ENCODE data around the gene PLAU.

The PLAU gene

DNA sequence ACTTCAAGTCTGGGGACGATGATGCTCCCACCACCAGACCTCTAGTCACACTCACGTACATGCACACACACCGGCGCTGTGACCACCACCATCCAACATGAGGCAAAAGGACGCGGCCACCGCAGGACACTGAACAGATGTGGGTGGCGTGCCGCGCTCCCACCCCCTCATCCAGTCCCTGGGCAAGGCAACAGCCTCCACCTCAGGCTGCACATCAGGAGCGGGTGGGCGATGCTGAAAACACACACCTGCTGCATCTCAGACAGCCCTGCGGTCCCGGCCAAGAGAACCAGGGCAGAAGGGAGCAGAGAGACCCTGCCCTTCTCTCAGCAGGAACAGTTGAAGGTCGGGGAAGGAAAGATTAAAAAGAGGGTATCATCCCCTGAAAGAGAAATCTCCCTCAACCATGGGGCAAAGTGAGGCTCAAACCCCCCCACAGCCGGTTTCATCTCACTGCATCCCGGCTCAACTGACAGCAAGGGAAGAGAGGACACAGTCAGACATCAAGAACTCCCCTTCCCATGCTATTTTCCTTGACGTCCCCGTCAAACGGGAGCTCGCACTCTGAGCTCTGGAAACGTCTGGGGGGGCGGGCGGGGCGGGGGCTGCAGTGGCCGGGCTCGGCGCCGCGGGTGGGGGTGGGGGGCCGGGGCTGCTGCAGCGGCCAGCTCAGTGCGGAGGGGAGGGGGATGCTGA is 37.6 kb upstream of the PLAU start:
- TF ChIP-seq FOXM1 (IDR thresholded peaks at IDR 0.05; ENCODE audit: borderline replicate concordance, low read depth) (no peak), EGR1 (IDR thresholded peaks at IDR 0.05) (no peak), TAF1 (IDR thresholded peaks at IDR 0.05; ENCODE audit: low read depth) (no peak), TEAD4 (IDR thresholded peaks at IDR 0.05) (no peak), CREB1 (IDR thresholded peaks at IDR 0.05; ENCODE audit: low read depth) (no peak), CEBPB (IDR thresholded peaks at IDR 0.05) (no peak), YY1 (IDR thresholded peaks at IDR 0.05; ENCODE audit: low read depth) (no peak), TCF12 (IDR thresholded peaks at IDR 0.05; ENCODE audit: low read depth) (no peak), RAD21 (IDR thresholded peaks at IDR 0.05; ENCODE audit: low read depth) (no peak), ZBTB7A (IDR thresholded peaks at IDR 0.05; ENCODE audit: low read depth) (no peak)
- TF ChIP-seq, protein P1, sequence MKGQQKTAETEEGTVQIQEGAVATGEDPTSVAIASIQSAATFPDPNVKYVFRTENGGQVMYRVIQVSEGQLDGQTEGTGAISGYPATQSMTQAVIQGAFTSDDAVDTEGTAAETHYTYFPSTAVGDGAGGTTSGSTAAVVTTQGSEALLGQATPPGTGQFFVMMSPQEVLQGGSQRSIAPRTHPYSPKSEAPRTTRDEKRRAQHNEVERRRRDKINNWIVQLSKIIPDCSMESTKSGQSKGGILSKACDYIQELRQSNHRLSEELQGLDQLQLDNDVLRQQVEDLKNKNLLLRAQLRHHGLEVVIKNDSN (IDR thresholded peaks at IDR 0.05): no peak
- TF ChIP-seq, protein P2, sequence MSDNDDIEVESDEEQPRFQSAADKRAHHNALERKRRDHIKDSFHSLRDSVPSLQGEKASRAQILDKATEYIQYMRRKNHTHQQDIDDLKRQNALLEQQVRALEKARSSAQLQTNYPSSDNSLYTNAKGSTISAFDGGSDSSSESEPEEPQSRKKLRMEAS (IDR thresholded peaks at IDR 0.05): no peak
- TF ChIP-seq, protein P3, sequence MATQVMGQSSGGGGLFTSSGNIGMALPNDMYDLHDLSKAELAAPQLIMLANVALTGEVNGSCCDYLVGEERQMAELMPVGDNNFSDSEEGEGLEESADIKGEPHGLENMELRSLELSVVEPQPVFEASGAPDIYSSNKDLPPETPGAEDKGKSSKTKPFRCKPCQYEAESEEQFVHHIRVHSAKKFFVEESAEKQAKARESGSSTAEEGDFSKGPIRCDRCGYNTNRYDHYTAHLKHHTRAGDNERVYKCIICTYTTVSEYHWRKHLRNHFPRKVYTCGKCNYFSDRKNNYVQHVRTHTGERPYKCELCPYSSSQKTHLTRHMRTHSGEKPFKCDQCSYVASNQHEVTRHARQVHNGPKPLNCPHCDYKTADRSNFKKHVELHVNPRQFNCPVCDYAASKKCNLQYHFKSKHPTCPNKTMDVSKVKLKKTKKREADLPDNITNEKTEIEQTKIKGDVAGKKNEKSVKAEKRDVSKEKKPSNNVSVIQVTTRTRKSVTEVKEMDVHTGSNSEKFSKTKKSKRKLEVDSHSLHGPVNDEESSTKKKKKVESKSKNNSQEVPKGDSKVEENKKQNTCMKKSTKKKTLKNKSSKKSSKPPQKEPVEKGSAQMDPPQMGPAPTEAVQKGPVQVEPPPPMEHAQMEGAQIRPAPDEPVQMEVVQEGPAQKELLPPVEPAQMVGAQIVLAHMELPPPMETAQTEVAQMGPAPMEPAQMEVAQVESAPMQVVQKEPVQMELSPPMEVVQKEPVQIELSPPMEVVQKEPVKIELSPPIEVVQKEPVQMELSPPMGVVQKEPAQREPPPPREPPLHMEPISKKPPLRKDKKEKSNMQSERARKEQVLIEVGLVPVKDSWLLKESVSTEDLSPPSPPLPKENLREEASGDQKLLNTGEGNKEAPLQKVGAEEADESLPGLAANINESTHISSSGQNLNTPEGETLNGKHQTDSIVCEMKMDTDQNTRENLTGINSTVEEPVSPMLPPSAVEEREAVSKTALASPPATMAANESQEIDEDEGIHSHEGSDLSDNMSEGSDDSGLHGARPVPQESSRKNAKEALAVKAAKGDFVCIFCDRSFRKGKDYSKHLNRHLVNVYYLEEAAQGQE (IDR thresholded peaks at IDR 0.05; ENCODE audit: low read depth): no peak

DNA sequence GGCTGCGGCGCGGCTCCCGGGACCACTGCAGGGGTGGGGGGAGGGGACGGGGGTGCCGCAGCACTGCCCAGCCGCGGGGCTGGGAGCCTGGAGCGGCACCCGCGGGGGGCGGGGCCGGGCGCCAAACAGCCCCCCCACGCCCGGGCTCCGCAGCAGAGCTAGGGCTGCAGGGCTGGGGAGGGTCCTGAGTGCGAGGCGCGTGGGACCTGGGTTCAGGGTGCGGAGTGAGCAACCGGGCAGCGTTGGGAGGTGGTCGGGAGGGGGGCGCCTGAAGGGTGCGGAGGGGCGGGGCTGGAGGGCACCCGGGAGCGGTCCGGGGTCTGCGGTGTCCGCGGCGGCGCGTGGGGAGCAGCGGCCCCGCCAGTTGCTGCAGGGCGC is 37.1 kb upstream of the PLAU start:
- TF ChIP-seq CEBPB (IDR thresholded peaks at IDR 0.05) (no peak), ZBTB7A (IDR thresholded peaks at IDR 0.05; ENCODE audit: low read depth) (peak; percentile 75; the same call in 1 of the 2 replicates)

DNA sequence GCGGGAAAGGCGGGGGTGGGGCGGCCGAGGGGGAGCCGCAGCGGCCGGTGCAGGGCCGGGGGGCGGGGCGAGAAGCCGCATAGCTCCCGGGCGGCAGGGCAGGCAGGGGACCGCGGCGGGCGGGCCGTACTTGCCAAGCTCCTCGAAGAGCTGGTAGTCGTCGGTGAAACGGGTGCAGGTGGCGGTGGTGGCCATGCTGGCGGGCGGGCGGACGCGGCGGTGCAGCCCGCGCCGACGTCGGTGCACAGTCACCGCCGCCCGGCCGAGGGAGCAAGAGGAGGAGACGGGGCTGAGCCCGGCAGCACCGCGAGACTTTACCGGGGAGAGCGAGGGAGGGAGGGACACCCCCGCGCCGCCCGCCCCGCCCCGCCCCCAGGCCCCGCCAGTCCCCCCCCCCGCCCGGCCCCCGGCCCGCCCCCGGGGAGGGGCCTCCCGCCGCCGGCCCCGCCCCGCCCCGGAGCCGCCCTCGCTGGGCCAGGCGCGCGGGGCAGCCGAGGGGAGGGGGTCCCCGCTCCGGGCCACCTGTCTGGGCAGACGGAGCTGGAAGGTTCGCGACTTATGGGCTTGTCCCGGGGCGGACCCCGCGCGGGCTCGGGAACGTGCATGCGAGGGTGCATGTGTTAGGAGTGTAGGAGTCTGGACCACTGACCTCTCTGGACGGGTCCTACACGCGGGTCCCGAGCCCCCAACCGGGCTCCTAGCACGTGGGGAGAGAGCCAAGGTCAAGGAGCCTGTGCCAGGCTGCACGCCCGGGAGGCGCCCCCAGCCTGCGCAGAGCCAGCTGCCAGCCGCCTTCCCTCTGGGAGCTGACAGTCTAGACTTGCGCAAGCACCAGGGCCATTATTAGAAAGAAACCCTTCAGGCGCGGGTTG is 36.4 kb upstream of the PLAU start, which contains the start of gene CAMK2G:
CAMK2G (minus strand) TSS at position 289 of the 872 bp plus-strand sequence; CDS start at position 195, 94 bp downstream.
- peak; percentile 98 for TF ChIP-seq ZBTB7A (IDR thresholded peaks at IDR 0.05; ENCODE audit: low read depth)
- peak; percentile 19; the same call in 1 of the 2 replicates for TF ChIP-seq TCF12 (IDR thresholded peaks at IDR 0.05; ENCODE audit: low read depth)
- TF ChIP-seq, protein P1 (IDR thresholded peaks at IDR 0.05): no peak
- TF ChIP-seq TAF1 (IDR thresholded peaks at IDR 0.05; ENCODE audit: low read depth): peak; percentile 62; the same call in 1 of the 2 replicates
- no peak for TF ChIP-seq CREB1 (IDR thresholded peaks at IDR 0.05; ENCODE audit: low read depth)
- TF ChIP-seq YY1 (IDR thresholded peaks at IDR 0.05; ENCODE audit: low read depth): peak; percentile 68
- TF ChIP-seq, protein P3 (IDR thresholded peaks at IDR 0.05; ENCODE audit: low read depth): no peak
- 0 out of 2 replicates have a peak, but pooled peaks have one; percentile 16 for TF ChIP-seq TEAD4 (IDR thresholded peaks at IDR 0.05)
- no peak for TF ChIP-seq RAD21 (IDR thresholded peaks at IDR 0.05; ENCODE audit: low read depth)
- peak; percentile 99 for TF ChIP-seq CEBPB (IDR thresholded peaks at IDR 0.05)
- TF ChIP-seq, protein P2 (IDR thresholded peaks at IDR 0.05): peak; percentile 83
- TF ChIP-seq EP300 (IDR thresholded peaks at IDR 0.05; ENCODE audit: borderline replicate concordance): no peak
- TF ChIP-seq EGR1 (IDR thresholded peaks at IDR 0.05): peak; percentile 18; the same call in 1 of the 2 replicates
- TF ChIP-seq NFIC (IDR thresholded peaks at IDR 0.05): no peak
- no peak for TF ChIP-seq FOXM1 (IDR thresholded peaks at IDR 0.05; ENCODE audit: borderline replicate concordance, low read depth)

DNA sequence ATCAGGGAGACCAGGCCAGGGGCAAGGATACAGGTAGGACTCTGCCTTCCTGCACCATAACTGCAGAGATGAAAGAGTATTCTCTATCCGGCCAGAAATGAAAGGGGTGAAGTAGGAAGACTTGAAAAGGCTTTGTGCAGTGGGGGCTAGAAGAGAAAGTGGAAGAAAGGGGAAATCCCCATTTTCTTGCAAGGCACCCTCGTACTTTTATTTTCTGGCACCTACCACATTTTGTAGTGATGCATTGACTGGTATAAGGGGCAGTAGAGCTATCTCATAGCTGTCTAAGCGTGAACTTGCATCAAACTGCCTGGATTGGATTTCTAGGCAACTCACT is 35.8 kb upstream of the PLAU start:
- TF ChIP-seq TEAD4 (IDR thresholded peaks at IDR 0.05) (no peak), NFIC (IDR thresholded peaks at IDR 0.05) (no peak), EP300 (IDR thresholded peaks at IDR 0.05; ENCODE audit: borderline replicate concordance) (no peak), FOXM1 (IDR thresholded peaks at IDR 0.05; ENCODE audit: borderline replicate concordance, low read depth) (no peak), EGR1 (IDR thresholded peaks at IDR 0.05) (no peak), TCF12 (IDR thresholded peaks at IDR 0.05; ENCODE audit: low read depth) (no peak), CREB1 (IDR thresholded peaks at IDR 0.05; ENCODE audit: low read depth) (no peak), RAD21 (IDR thresholded peaks at IDR 0.05; ENCODE audit: low read depth) (no peak), ZBTB7A (IDR thresholded peaks at IDR 0.05; ENCODE audit: low read depth) (no peak), YY1 (IDR thresholded peaks at IDR 0.05; ENCODE audit: low read depth) (no peak), TAF1 (IDR thresholded peaks at IDR 0.05; ENCODE audit: low read depth) (no peak), CEBPB (IDR thresholded peaks at IDR 0.05) (no peak)
- TF ChIP-seq, protein P2 (IDR thresholded peaks at IDR 0.05): no peak
- TF ChIP-seq, protein P1 (IDR thresholded peaks at IDR 0.05): no peak
- TF ChIP-seq, protein P3 (IDR thresholded peaks at IDR 0.05; ENCODE audit: low read depth): no peak

Data from Ishikawa (cell line).